Gastrocnemius medialis (tissue), 4 donors: ENCODE results near the gene NUDT6. TPM values are rescaled to one million over a fixed set of nuclear protein-coding genes. Genes with fewer than 3 reads are reported as not detected.

Experiments
- ATAC-seq, 2 donors: fragments of 150-250 bp; one replicate each; pipeline ENCODE4 v1.9.1; 2016
- DNase-seq, 2 donors: peaks; one replicate each; pipeline ENCODE4 v3.0.0-alpha.2; 2019
- H3K27ac ChIP-seq, 4 donors: fragments of 200-600 bp; sonication (generic); 1 replicate in 1 of 4; 2 replicates in 3 of 4; pipeline ENCODE4 v1.5.1; 2016 to 2018; ENCODE audit warnings: mild to moderate bottlenecking in 2 of 4, moderate library complexity in 1 of 4
- H3K27me3 ChIP-seq, 3 donors: fragments of 200-600 bp; sonication (generic) in 2 of 3; 1 replicate in 1 of 3; 2 replicates in 2 of 3; pipeline versions ENCODE4 v1.5.1 to v1.6.0; 2016 to 2019; ENCODE audit warnings: mild to moderate bottlenecking in 1 of 3, moderate library complexity in 1 of 3
- H3K36me3 ChIP-seq, 2 donors: fragments of 200-600 bp; sonication (generic) in 1 of 2; one replicate each; pipeline ENCODE4 v1.5.1; 2017 to 2018
- H3K4me1 ChIP-seq, 2 donors: fragments of 200-600 bp; sonication (generic) in 1 of 2; one replicate each; pipeline ENCODE4 v1.5.1; 2016 to 2017; ENCODE audit warnings: mild to moderate bottlenecking in 2 of 2
- H3K4me3 ChIP-seq, 4 donors: fragments of 200-600 bp; sonication (generic) in 3 of 4; 1 replicate in 1 of 4; 2 replicates in 3 of 4; pipeline ENCODE4 v1.5.1; 2016 to 2019; ENCODE audit warnings: mild to moderate bottlenecking in 2 of 4
- H3K9me3 ChIP-seq, 3 donors: fragments of 200-600 bp; sonication (generic) in 2 of 3; 1 replicate in 1 of 3; 2 replicates in 2 of 3; pipeline ENCODE4 v1.5.1; 2016 to 2019
- CTCF ChIP-seq, 5 experiments: fragments of 450-650 bp in 3 of 5; fragments of 200-600 bp in 2 of 5; sonication (generic) in 2 of 5; IDR thresholded peaks in 4 of 5; conservative IDR thresholded peaks in 1 of 5; 1 replicate in 4 of 5; 2 replicates in 1 of 5; pipeline ENCODE4 v1.5.1; 2016 to 2019; ENCODE audit warnings: antibody characterized with exemption in 5 of 5, mild to moderate bottlenecking in 3 of 5, moderate library complexity in 3 of 5
- POLR2A ChIP-seq, 2 donors: fragments of 450-650 bp; IDR thresholded peaks; one replicate each; pipeline ENCODE4 v1.6.1; 2017; ENCODE audit warnings: antibody characterized with exemption in 2 of 2, mild to moderate bottlenecking in 2 of 2, moderate library complexity in 2 of 2
- in situ Hi-C, 4 donors: fragments of 200-750 bp; cut with MboI; loops; one replicate each; pipeline versions ENCODE4 v1.15.0 to v1.8.0; 2017; ENCODE audit warnings: low sequenced_read_pairs in 4 of 4
- intact Hi-C: fragments of 100-400 bp; cut with DNase I; formaldehyde crosslinking; loops from one replicate; pipeline ENCODE4 v1.15.1; 2023; ENCODE audit warnings: low total_unique reads
- total RNA-seq, 4 donors: library from RNA; depleted of rRNA; stranded (reverse); fragments of >200 nt; gene quantifications; one replicate each; pipeline versions ENCODE4 v1.1.0 to v1.2.3, GENCODE V29; 2016

Gene NUDT6
- total RNA-seq, 4 donors from 2014 or later, result 2.0 to 4.0 (median 2.6) TPM

- ATAC-seq, result no peak
- Histone ChIP-seq H3K4me3 (no peak overlapping the region), H3K36me3 (no peaks in the 10 kb centered on the region)
Observed at GRCh38 chr4:122963216-122963615, 40.8 kb upstream of the NUDT6 start.

GRCh38 chr4:122960611-122961000 lies 38.2 kb upstream of the NUDT6 start:
- Histone ChIP-seq H3K27ac (no peak overlapping the region), H3K4me3 (no peak overlapping the region), H3K36me3 (no peaks in the 10 kb centered on the region), H3K4me1 (no peaks in the 10 kb centered on the region), H3K27me3 (no peaks in the 10 kb centered on the region), H3K9me3 (no peaks in the 10 kb centered on the region)
- intact Hi-C loops, result no loop called here
- in situ Hi-C loops, result no loop called here
- DNase-seq (no peak), ATAC-seq (no peak)
- TF ChIP-seq POLR2A (IDR thresholded peaks at IDR 0.05) (no peak), CTCF (IDR thresholded peaks at IDR 0.05 in 4 of 5, conservative IDR thresholded peaks at IDR 0.05 in 1 of 5) (no peak)

More at GRCh38 chr4:122963216-122963615, 40.8 kb upstream of the NUDT6 start:
- H3K9me3 ChIP-seq, result no peaks in the 10 kb centered on the region
- H3K4me1 ChIP-seq, result no peaks in the 10 kb centered on the region
- intact Hi-C loops (no loop called here), in situ Hi-C loops (no loop called here)
- H3K27me3 ChIP-seq, result no peaks in the 10 kb centered on the region
- no peak for DNase-seq
- TF ChIP-seq CTCF (IDR thresholded peaks at IDR 0.05 in 4 of 5, conservative IDR thresholded peaks at IDR 0.05 in 1 of 5) (no peak), POLR2A (IDR thresholded peaks at IDR 0.05) (no peak)
- H3K27ac ChIP-seq, result no peak overlapping the region

GRCh38 chr4:122959981-122960610 lies 37.7 kb upstream of the NUDT6 start:
- DNase-seq (no peak), ATAC-seq (no peak)
- Histone ChIP-seq H3K4me1 (no peaks in the 10 kb centered on the region), H3K9me3 (no peaks in the 10 kb centered on the region), H3K36me3 (no peaks in the 10 kb centered on the region), H3K27me3 (no peaks in the 10 kb centered on the region), H3K4me3 (no peak overlapping the region), H3K27ac (no peak overlapping the region)
- TF ChIP-seq POLR2A (IDR thresholded peaks at IDR 0.05) (no peak), CTCF (IDR thresholded peaks at IDR 0.05 in 4 of 5, conservative IDR thresholded peaks at IDR 0.05 in 1 of 5) (no peak)
- intact Hi-C loops (no loop called here), in situ Hi-C loops (no loop called here)

GRCh38 chr4:122959441-122959840 lies 37.0 kb upstream of the NUDT6 start:
- ATAC-seq, result no peak

More at GRCh38 chr4:122959441-122959840, 37.0 kb upstream of the NUDT6 start:
- intact Hi-C loops (no loop called here), in situ Hi-C loops (no loop called here)
- H3K4me1 ChIP-seq, result no peaks in the 10 kb centered on the region
- H3K27ac ChIP-seq, result no peak overlapping the region
- no peaks in the 10 kb centered on the region for H3K9me3 ChIP-seq
- no peak overlapping the region for H3K4me3 ChIP-seq
- no peak for DNase-seq
- H3K27me3 ChIP-seq, result no peaks in the 10 kb centered on the region
- no peaks in the 10 kb centered on the region for H3K36me3 ChIP-seq
- TF ChIP-seq POLR2A (IDR thresholded peaks at IDR 0.05) (no peak), CTCF (IDR thresholded peaks at IDR 0.05 in 4 of 5, conservative IDR thresholded peaks at IDR 0.05 in 1 of 5) (no peak)
